ENCODE results near the gene ZCCHC24.

ZCCHC24 gene

DNA sequence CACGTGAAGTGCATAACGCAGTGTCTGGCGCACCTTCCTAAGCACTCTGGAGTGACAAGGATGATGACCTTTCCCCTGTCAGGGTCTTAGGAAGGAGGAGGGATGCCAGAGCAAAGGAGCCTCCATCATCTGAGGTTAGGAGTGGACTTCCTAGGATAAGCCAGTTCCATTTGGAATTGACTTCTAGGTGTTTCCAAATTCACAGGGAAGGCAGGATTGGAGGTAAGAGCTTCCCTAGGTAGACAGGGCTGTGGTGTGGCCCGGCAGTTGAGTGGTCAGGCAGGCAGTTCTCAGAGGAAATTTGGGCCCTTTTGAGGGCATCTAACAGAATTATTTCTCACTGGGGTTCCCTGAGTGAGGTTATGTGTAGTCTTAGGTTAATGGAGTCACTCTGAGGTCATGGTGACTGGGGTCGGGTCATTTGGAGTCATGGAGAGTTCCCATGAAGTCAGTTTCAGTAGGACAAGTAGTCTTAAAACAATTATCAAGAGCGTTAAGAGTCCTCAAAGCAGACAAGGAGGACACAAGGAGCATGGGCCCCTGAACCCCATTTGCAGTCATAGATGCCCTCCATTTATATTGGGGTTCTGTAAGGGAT, 89.9 kb downstream of the ZCCHC24 start:
- FAIRE-seq = no peak
- DNase-seq (ENCODE audit: insufficient read length, low spot score) = no peak
- no peak for TF ChIP-seq CTCF (IDR thresholded peaks at IDR 0.05; ENCODE audit: insufficient read depth, missing control alignments)

DNA sequence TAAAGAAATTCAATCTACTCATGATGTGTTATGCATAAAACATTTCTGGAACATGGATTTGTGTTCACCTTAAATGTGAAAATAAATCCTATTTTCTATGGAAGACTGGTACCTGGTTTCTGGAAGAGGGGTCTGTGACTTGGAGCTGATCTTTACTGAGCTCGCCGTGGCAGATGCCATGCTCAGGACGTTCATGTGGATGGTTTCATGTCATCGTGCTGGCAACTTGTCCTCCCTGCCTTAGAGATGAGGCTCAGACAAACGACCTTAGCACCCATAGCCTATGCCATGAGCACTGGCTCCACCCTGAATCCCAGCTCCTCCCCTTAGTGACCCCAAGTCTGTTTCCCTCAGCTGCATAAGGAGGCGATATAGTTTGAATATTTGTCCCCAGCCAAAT, 90.8 kb downstream of the ZCCHC24 start:
- FAIRE-seq (no peak), DNase-seq (ENCODE audit: insufficient read length, low spot score) (no peak)
- no peak for TF ChIP-seq CTCF (IDR thresholded peaks at IDR 0.05; ENCODE audit: insufficient read depth, missing control alignments)

- FAIRE-seq (no peak), DNase-seq (ENCODE audit: insufficient read length, low spot score) (no peak)
- no peak for TF ChIP-seq CTCF (IDR thresholded peaks at IDR 0.05; ENCODE audit: insufficient read depth, missing control alignments)
These were observed 91.3 kb downstream of the ZCCHC24 start for GRCh38 chr10:79354141-79354540.

DNA sequence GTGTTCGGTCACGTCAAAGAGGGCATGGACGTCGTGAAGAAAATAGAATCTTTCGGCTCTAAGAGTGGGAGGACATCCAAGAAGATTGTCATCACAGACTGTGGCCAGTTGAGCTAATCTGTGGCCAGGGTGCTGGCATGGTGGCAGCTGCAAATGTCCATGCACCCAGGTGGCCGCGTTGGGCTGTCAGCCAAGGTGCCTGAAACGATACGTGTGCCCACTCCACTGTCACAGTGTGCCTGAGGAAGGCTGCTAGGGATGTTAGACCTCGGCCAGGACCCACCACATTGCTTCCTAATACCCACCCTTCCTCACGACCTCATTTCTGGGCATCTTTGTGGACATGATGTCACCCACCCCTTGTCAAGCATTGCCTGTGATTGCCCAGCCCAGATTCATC, 91.7 kb downstream of the ZCCHC24 start:
- FAIRE-seq (no peak), DNase-seq (ENCODE audit: insufficient read length, low spot score) (no peak)
- TF ChIP-seq CTCF (IDR thresholded peaks at IDR 0.05; ENCODE audit: insufficient read depth, missing control alignments) = no peak

GRCh38 chr10:79353000-79353406, 92.4 kb downstream of the ZCCHC24 start:
- no peak for TF ChIP-seq CTCF (IDR thresholded peaks at IDR 0.05; ENCODE audit: insufficient read depth, missing control alignments)
- DNase-seq (ENCODE audit: insufficient read length, low spot score) = no peak
- no peak for FAIRE-seq

DNA sequence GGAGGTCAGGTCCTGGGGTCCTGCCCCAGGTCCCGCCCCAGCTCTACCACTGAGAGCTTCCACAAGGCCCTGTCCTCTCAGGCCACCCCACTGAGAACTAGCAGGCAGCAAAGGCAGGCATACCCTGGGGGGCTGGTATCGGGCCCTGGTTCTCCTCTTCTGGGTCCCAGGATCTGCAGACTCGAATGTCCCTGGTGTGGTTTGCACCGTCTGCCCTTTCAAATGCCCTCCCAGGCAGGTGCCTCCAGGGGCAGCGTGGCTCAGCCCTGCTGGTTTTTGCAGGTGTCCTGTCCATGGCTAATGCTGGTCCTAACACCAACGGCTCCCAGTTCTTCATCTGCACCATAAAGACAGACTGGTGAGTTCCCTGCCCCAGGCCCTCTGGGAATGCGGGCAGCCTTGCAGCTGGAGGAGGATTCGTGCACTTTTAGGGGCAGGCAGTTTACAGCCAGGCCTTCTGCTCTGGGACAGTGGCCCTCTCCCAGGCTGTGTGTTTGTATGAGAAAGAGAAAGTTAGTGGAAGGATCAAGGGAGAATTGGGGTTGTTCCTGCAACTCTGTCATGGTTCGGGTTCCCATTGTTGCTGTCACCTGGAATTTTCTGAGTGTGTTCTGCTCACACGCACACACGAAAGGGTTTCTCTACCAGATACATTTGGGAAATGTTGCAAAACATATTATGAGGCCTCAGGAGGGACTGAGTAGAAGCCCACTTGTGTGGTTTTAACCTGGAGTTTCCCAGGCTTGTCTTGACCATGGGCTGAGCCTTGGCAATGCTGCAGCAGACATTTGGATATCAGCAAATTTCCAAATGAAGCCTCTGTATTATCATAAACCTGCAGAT, 93.2 kb downstream of the ZCCHC24 start:
- no peak for FAIRE-seq
- TF ChIP-seq CTCF (IDR thresholded peaks at IDR 0.05; ENCODE audit: insufficient read depth, missing control alignments) = no peak
- no peak for DNase-seq (ENCODE audit: insufficient read length, low spot score)

DNA sequence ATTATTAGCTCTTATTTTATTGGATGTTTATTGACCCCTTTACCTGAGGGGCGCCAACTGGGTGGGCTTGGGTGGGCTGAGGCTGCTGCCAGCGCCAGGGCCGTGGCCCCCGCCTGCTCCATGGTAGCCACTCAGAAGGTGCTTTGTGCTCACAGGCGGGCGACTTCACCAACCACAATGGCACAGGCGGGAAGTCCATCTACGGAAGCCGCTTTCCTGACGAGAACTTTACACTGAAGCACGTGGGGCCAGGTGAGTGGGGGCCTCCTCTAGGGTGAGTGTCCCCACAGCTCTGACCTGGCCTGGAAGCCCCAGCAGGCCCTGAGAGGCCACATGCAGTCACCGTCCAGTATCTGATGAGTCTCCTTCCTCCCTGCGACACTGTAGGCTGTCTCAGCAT, 94.1 kb downstream of the ZCCHC24 start:
- no peak for TF ChIP-seq CTCF (IDR thresholded peaks at IDR 0.05; ENCODE audit: insufficient read depth, missing control alignments)
- no peak for FAIRE-seq
- no peak for DNase-seq (ENCODE audit: insufficient read length, low spot score)

All from D721Med (cell line).